Activated CD8-positive, alpha-beta T cell treated with anti-CD3 and anti-CD28 coated beads for 36 hours (primary cell): ENCODE data around the gene MAP1LC3B2. TPM values are rescaled to one million over a fixed set of nuclear protein-coding genes. Genes with fewer than 3 reads are reported as not detected.

ENCODE experiments used
- ATAC-seq: fragments of 200-7000 bp; cut with Tn5 transposase; one replicate; pipeline ENCODE4 v1.10.0; 2021; ENCODE audit warnings: mild to moderate bottlenecking, moderate library complexity
- CTCF ChIA-PET: fragments of 350-600 bp; sonication (Branson Sonifier 250); formaldehyde crosslinking; loops from one replicate; lab custom pipeline; 2021; ENCODE audit warnings: antibody characterized with exemption; lab: Charles Lee
- POLR2A ChIA-PET: fragments of 350-600 bp; sonication (Branson Sonifier 250); formaldehyde crosslinking; loops from one replicate; lab custom pipeline; 2021; ENCODE audit warnings: antibody characterized with exemption; lab: Charles Lee
- DNase-seq: peaks from one replicate; pipeline ENCODE4 v3.0.0-alpha.2; 2020
- H3K27ac Mint-ChIP-seq: one replicate; pipeline ENCODE4 v1.8.0; 2021; ENCODE audit warnings: mild to moderate bottlenecking, mixed read lengths
- H3K27me3 Mint-ChIP-seq: one replicate; pipeline ENCODE4 v1.8.0; 2021; ENCODE audit warnings: mixed read lengths
- H3K36me3 Mint-ChIP-seq: one replicate; pipeline ENCODE4 v1.8.0; 2021; ENCODE audit warnings: low read depth, mixed read lengths
- H3K4me1 Mint-ChIP-seq: one replicate; pipeline ENCODE4 v1.8.0; 2021; ENCODE audit warnings: low read depth, mixed read lengths
- H3K4me3 Mint-ChIP-seq: one replicate; pipeline ENCODE4 v1.8.0; 2021; ENCODE audit warnings: mild to moderate bottlenecking, moderate library complexity, mixed read lengths
- H3K9me3 Mint-ChIP-seq: one replicate; pipeline ENCODE4 v1.8.0; 2021; ENCODE audit warnings: mixed read lengths
- CTCF ChIP-seq: fragments of 200-600 bp; IDR thresholded peaks from one replicate; pipeline ENCODE4 v1.8.0; 2022; ENCODE audit warnings: antibody characterized with exemption, mild to moderate bottlenecking
- intact Hi-C: fragments of 100-400 bp; cut with micrococcal nuclease; formaldehyde crosslinking; loops from one replicate; pipeline ENCODE4 v1.10.0; 2022
- total RNA-seq, 2 experiments: library from RNA; stranded (reverse); gene quantifications; one replicate each; pipeline ENCODE4 v1.2.3, GENCODE V29; 2021

MAP1LC3B2 gene
- 1 to 10 TPM; 1.9 to 3.1 TPM for total RNA-seq

GRCh38 chr12:116559162-116559935 is at the start of gene MAP1LC3B2:
TSS of gene MAP1LC3B2 (plus strand) at chr12:116559381. CDS start at chr12:116575943, 16,562 bp downstream.
- TF ChIP-seq CTCF = no peak
- ChIA-PET POLR2A (interaction anchor here (0.6 to 2.1 kb wide), 8 partner anchors 9 to 175 kb away, joined by 3 to 10 read pairs (median 4); no protein-coding TSS in a partner anchor), CTCF (interaction anchor here (0.8 to 1.8 kb wide), 8 partner anchors 8 to 562 kb away, joined by 3 to 6 read pairs (median 4); no protein-coding TSS in a partner anchor)
- peaks cover 5% of the 10 kb centered on the region for H3K36me3 Mint-ChIP-seq
- peaks cover 6% of the 10 kb centered on the region for H3K9me3 Mint-ChIP-seq
- DNase-seq (peak; percentile 93), ATAC-seq (peak; percentile 90)
- H3K27me3 Mint-ChIP-seq = no peaks in the 10 kb centered on the region
- intact Hi-C loops = no loop called here
- H3K4me3 Mint-ChIP-seq = peak within 1 kb of the TSS; percentile 67
- peak within 1 kb of the TSS; percentile 97 for H3K27ac Mint-ChIP-seq
- H3K4me1 Mint-ChIP-seq = peaks cover 33% of the 10 kb centered on the region

- no peaks in the 10 kb centered on the region for H3K9me3 Mint-ChIP-seq
- no peak for DNase-seq
- ATAC-seq = no peak
- TF ChIP-seq CTCF = no peak
- H3K27me3 Mint-ChIP-seq = peaks cover 5% of the 10 kb centered on the region
- H3K27ac Mint-ChIP-seq = no peak overlapping the region
- no peaks in the 10 kb centered on the region for H3K36me3 Mint-ChIP-seq
- CTCF ChIA-PET = no interaction called here
- POLR2A ChIA-PET = no interaction called here
- intact Hi-C loops = no loop called here
- H3K4me1 Mint-ChIP-seq = no peaks in the 10 kb centered on the region
- H3K4me3 Mint-ChIP-seq = no peak overlapping the region
Measured at GRCh38 chr12:116513944-116514343, 45.2 kb upstream of the MAP1LC3B2 start.

- DNase-seq (no peak), ATAC-seq (no peak)
- CTCF ChIA-PET = interaction anchor here (1.7 kb wide), 1 partner anchor 84 kb away, joined by 4 read pairs; no protein-coding TSS in a partner anchor
- Mint-ChIP-seq H3K36me3 (no peaks in the 10 kb centered on the region), H3K27me3 (no peaks in the 10 kb centered on the region), H3K27ac (no peak overlapping the region), H3K4me3 (no peak overlapping the region), H3K4me1 (no peaks in the 10 kb centered on the region), H3K9me3 (no peaks in the 10 kb centered on the region)
- intact Hi-C loops = no loop called here
- POLR2A ChIA-PET = interaction anchor here (0.7 kb wide), 1 partner anchor 98 kb away, joined by 4 read pairs; no protein-coding TSS in a partner anchor
- TF ChIP-seq CTCF = no peak
Measured at GRCh38 chr12:116515684-116516083, 43.5 kb upstream of the MAP1LC3B2 start.

- ChIA-PET CTCF (no interaction called here), POLR2A (interaction anchor here (0.9 kb wide), 1 partner anchor 61 kb away, joined by 3 read pairs; no protein-coding TSS in a partner anchor)
- intact Hi-C loops = no loop called here
- DNase-seq (no peak), ATAC-seq (no peak)
- no peaks in the 10 kb centered on the region for H3K36me3 Mint-ChIP-seq
- H3K4me1 Mint-ChIP-seq = peaks cover 8% of the 10 kb centered on the region
- TF ChIP-seq CTCF = no peak
- H3K27me3 Mint-ChIP-seq = no peaks in the 10 kb centered on the region
- no peak overlapping the region for H3K4me3 Mint-ChIP-seq
- H3K27ac Mint-ChIP-seq = no peak overlapping the region
- no peaks in the 10 kb centered on the region for H3K9me3 Mint-ChIP-seq
Measured at GRCh38 chr12:116516657-116517056, 42.5 kb upstream of the MAP1LC3B2 start.

- H3K27ac Mint-ChIP-seq = no peak overlapping the region
- CTCF ChIA-PET = no interaction called here
- no peaks in the 10 kb centered on the region for H3K36me3 Mint-ChIP-seq
- ATAC-seq (no peak), DNase-seq (no peak)
- no peaks in the 10 kb centered on the region for H3K9me3 Mint-ChIP-seq
- peaks cover 8% of the 10 kb centered on the region for H3K4me1 Mint-ChIP-seq
- intact Hi-C loops = no loop called here
- no peak for TF ChIP-seq CTCF
- POLR2A ChIA-PET = no interaction called here
- no peaks in the 10 kb centered on the region for H3K27me3 Mint-ChIP-seq
- no peak overlapping the region for H3K4me3 Mint-ChIP-seq
Measured at GRCh38 chr12:116517431-116518045, 41.6 kb upstream of the MAP1LC3B2 start.
